Measurements from ENCODE around the gene CCDC88C. TPM values are rescaled to one million over a fixed set of nuclear protein-coding genes. Genes with fewer than 3 reads are reported as not detected.

Gene CCDC88C
- total and polyA plus RNA-seq, 2 experiments from 2014 or later: 23.6 to 60.7 TPM

GRCh38 chr14:91417983-91418386 is 365 bp upstream of the CCDC88C start (continued):
- TF ChIP-seq CTCF (conservative IDR thresholded peaks at IDR 0.05; ENCODE audit: low read depth in 2 of 2) (no peak), CREB1 (CRISPR knock-in tag; IDR thresholded peaks at IDR 0.05; ENCODE audit: low read depth) (no peak)

- H2AFZ ChIP-seq: peak overlapping the region; percentile 74
- peak overlapping the region; percentile 96 for H3K4me2 ChIP-seq
- H4K20me1 ChIP-seq (replicated peaks; ENCODE audit: insufficient read depth): 0 out of 2 replicates have a peak, but pooled peaks cover 3% of the 10 kb centered on the region
- Mint-ChIP-seq H3K4me3 (peak overlapping the region; percentile 82), H3K9me3 (no peaks in the 10 kb centered on the region), H3K4me1 (peaks cover 38% of the 10 kb centered on the region), H3K27me3 (ENCODE audit: insufficient read depth, low read depth, poor library complexity) (peaks cover 15% of the 10 kb centered on the region), H3K27ac (0 out of 2 replicates have a peak overlapping the region, but pooled peaks have one; percentile 56), H3K36me3 (ENCODE audit: low read depth) (peaks cover 27% of the 10 kb centered on the region; the same call in 2 of the 3 replicates)
- DNase-seq (ENCODE audit: low spot score) (peak; percentile 51), ATAC-seq (no peak)
- H3K27me3 ChIP-seq (ENCODE audit: insufficient read depth): peaks cover 5% of the 10 kb centered on the region; the same call in 1 of the 2 replicates
- peaks cover 36% of the 10 kb centered on the region for H3K4me1 ChIP-seq (ENCODE audit: insufficient read depth)
- no peak overlapping the region for H3K27ac ChIP-seq (ENCODE audit: low read depth)
- H3K9me2 ChIP-seq (ENCODE audit: insufficient read depth): no peaks in the 10 kb centered on the region
- peak overlapping the region; percentile 91 for H3K4me3 ChIP-seq
- no peaks in the 10 kb centered on the region for H3K36me3 ChIP-seq (ENCODE audit: insufficient read depth)
- peaks cover 45% of the 10 kb centered on the region for H3K79me2 ChIP-seq (replicated peaks; ENCODE audit: insufficient read depth)
- TF ChIP-seq NANOG (IDR thresholded peaks at IDR 0.05; ENCODE audit: borderline replicate concordance): no peak
- no peak for TF ChIP-seq STAT1 (IDR thresholded peaks at IDR 0.05; ENCODE audit: unreplicated experiment)
- TF ChIP-seq JUNB (IDR thresholded peaks at IDR 0.05; ENCODE audit: unreplicated experiment): no peak
- TF ChIP-seq CTCF (conservative IDR thresholded peaks at IDR 0.05; ENCODE audit: low read depth in 2 of 2): no peak
- TF ChIP-seq ZNF462 (CRISPR knock-in tag; IDR thresholded peaks at IDR 0.05): no peak
- no peak for TF ChIP-seq ETS1 (IDR thresholded peaks at IDR 0.05)
- no peak for TF ChIP-seq EZH2 (IDR thresholded peaks at IDR 0.05; ENCODE audit: low read depth, unreplicated experiment)
- TF ChIP-seq ZNF331 (CRISPR knock-in tag; IDR thresholded peaks at IDR 0.05; ENCODE audit: low read depth): no peak
- TF ChIP-seq ZNF114 (CRISPR knock-in tag; IDR thresholded peaks at IDR 0.05): no peak
- peaks cover 13% of the 10 kb centered on the region for H3F3A ChIP-seq (replicated peaks; ENCODE audit: low read depth)
These were observed 888 bp downstream of the CCDC88C start for GRCh38 chr14:91416744-91417119.
